HUES48 (cell line): ENCODE data around the gene CLDN7.

Experiments
- H3K27ac ChIP-seq: one replicate; pipeline ENCODE4 v1.7.0; 2013; ENCODE audit warnings: low read depth, low read length, inconsistent platforms
- H3K27me3 ChIP-seq: 2 replicates; pipeline ENCODE4 v1.6.1; 2013; ENCODE audit warnings: mild to moderate bottlenecking, low read length; ENCODE audit not compliant: control insufficient read depth, insufficient read depth
- H3K36me3 ChIP-seq: 2 replicates; pipeline ENCODE4 v1.6.1; 2013; ENCODE audit warnings: low read length; ENCODE audit not compliant: control insufficient read depth, insufficient read depth
- H3K4me1 ChIP-seq: 2 replicates; pipeline ENCODE4 v1.6.1; 2013; ENCODE audit warnings: mild to moderate bottlenecking, low read length; ENCODE audit not compliant: control insufficient read depth, insufficient read depth
- H3K4me3 ChIP-seq: 2 replicates; pipeline ENCODE4 v1.5.1; 2013; ENCODE audit warnings: mild to moderate bottlenecking, low read depth, low read length
- H3K9ac ChIP-seq: 2 replicates; pipeline ENCODE4 v1.6.1; 2013; ENCODE audit warnings: mild to moderate bottlenecking, low read depth, low read length, moderate library complexity
- H3K9me3 ChIP-seq: 2 replicates; pipeline ENCODE4 v1.6.1; 2013; ENCODE audit warnings: low read length; ENCODE audit not compliant: control insufficient read depth, insufficient read depth

CLDN7 gene

GRCh38 chr17:7222972-7223292 is 39.3 kb downstream of the CLDN7 start:
- no peak overlapping the region for H3K27ac ChIP-seq
- H3K9ac ChIP-seq, result no peak overlapping the region
- peaks cover 68% of the 10 kb centered on the region for H3K36me3 ChIP-seq

GRCh38 chr17:7222093-7222971 is 39.9 kb downstream of the CLDN7 start:
- Histone ChIP-seq H3K4me3 (no peak overlapping the region), H3K4me1 (peaks cover 18% of the 10 kb centered on the region), H3K9ac (no peak overlapping the region), H3K27ac (no peak overlapping the region), H3K9me3 (no peaks in the 10 kb centered on the region), H3K27me3 (no peaks in the 10 kb centered on the region), H3K36me3 (peaks cover 62% of the 10 kb centered on the region)

More at GRCh38 chr17:7222972-7223292, 39.3 kb downstream of the CLDN7 start:
- Histone ChIP-seq H3K27me3 (no peaks in the 10 kb centered on the region), H3K9me3 (no peaks in the 10 kb centered on the region), H3K4me3 (no peak overlapping the region), H3K4me1 (peaks cover 14% of the 10 kb centered on the region)

GRCh38 chr17:7221278-7222092 is 40.8 kb downstream of the CLDN7 start:
- H3K4me3 ChIP-seq, result no peak overlapping the region
- H3K9ac ChIP-seq, result no peak overlapping the region
- H3K9me3 ChIP-seq, result no peaks in the 10 kb centered on the region
- H3K4me1 ChIP-seq, result peaks cover 21% of the 10 kb centered on the region
- peaks cover 53% of the 10 kb centered on the region for H3K36me3 ChIP-seq
- H3K27me3 ChIP-seq, result no peaks in the 10 kb centered on the region
- no peak overlapping the region for H3K27ac ChIP-seq

- peaks cover 27% of the 10 kb centered on the region for H3K4me1 ChIP-seq
- peak overlapping the region; percentile 90 for H3K27ac ChIP-seq
- H3K9ac ChIP-seq, result peak overlapping the region; percentile 76
- no peaks in the 10 kb centered on the region for H3K27me3 ChIP-seq
- peaks cover 46% of the 10 kb centered on the region for H3K36me3 ChIP-seq
- H3K9me3 ChIP-seq, result no peaks in the 10 kb centered on the region
- H3K4me3 ChIP-seq, result peak overlapping the region; percentile 91
These were observed 41.5 kb downstream of the CLDN7 start for GRCh38 chr17:7220593-7221277.

GRCh38 chr17:7219812-7220592 is 42.3 kb downstream of the CLDN7 start, which contains the start of the genes ACADVL and DLG4:
Gene ACADVL (plus strand): TSS chr17:7219938. CDS start chr17:7219985, 47 bp downstream.
Gene DLG4 (minus strand): TSS chr17:7219836.
- peak within 1 kb of the TSS; percentile 90 for H3K27ac ChIP-seq
- H3K36me3 ChIP-seq, result peaks cover 38% of the 10 kb centered on the region
- no peaks in the 10 kb centered on the region for H3K27me3 ChIP-seq
- H3K4me3 ChIP-seq, result peak within 1 kb of the TSS; percentile 91
- peak within 1 kb of the TSS; percentile 76 for H3K9ac ChIP-seq
- H3K4me1 ChIP-seq, result peaks cover 32% of the 10 kb centered on the region
- no peaks in the 10 kb centered on the region for H3K9me3 ChIP-seq

GRCh38 chr17:7219229-7219811 is 43.0 kb downstream of the CLDN7 start:
- peak overlapping the region; percentile 76; the same call in 1 of the 2 replicates for H3K9ac ChIP-seq
- peak overlapping the region; percentile 90 for H3K27ac ChIP-seq
- H3K4me1 ChIP-seq, result peaks cover 32% of the 10 kb centered on the region
- H3K27me3 ChIP-seq, result no peaks in the 10 kb centered on the region
- H3K9me3 ChIP-seq, result no peaks in the 10 kb centered on the region
- peaks cover 33% of the 10 kb centered on the region for H3K36me3 ChIP-seq
- H3K4me3 ChIP-seq, result peak overlapping the region; percentile 91

GRCh38 chr17:7218758-7219157 is 43.5 kb downstream of the CLDN7 start:
- H3K9ac ChIP-seq, result no peak overlapping the region
- H3K4me1 ChIP-seq, result peaks cover 32% of the 10 kb centered on the region
- no peak overlapping the region for H3K27ac ChIP-seq
- no peaks in the 10 kb centered on the region for H3K9me3 ChIP-seq
- H3K4me3 ChIP-seq, result no peak overlapping the region
- no peaks in the 10 kb centered on the region for H3K27me3 ChIP-seq
- H3K36me3 ChIP-seq, result peaks cover 27% of the 10 kb centered on the region

- H3K4me3 ChIP-seq, result peak overlapping the region; percentile 57; the same call in 1 of the 2 replicates
- H3K9me3 ChIP-seq, result no peaks in the 10 kb centered on the region
- H3K9ac ChIP-seq, result no peak overlapping the region
- no peaks in the 10 kb centered on the region for H3K27me3 ChIP-seq
- peaks cover 37% of the 10 kb centered on the region for H3K4me1 ChIP-seq
- peak overlapping the region; percentile 39 for H3K27ac ChIP-seq
- peaks cover 21% of the 10 kb centered on the region for H3K36me3 ChIP-seq
These were observed 44.1 kb downstream of the CLDN7 start for GRCh38 chr17:7218166-7218565.

GRCh38 chr17:7217113-7217987 is 44.9 kb downstream of the CLDN7 start:
- Histone ChIP-seq H3K27ac (peak overlapping the region; percentile 50), H3K4me3 (peak overlapping the region; percentile 57), H3K4me1 (peaks cover 37% of the 10 kb centered on the region)

More at GRCh38 chr17:7217113-7217987, 44.9 kb downstream of the CLDN7 start:
- no peaks in the 10 kb centered on the region for H3K27me3 ChIP-seq
- H3K9ac ChIP-seq, result no peak overlapping the region
- H3K9me3 ChIP-seq, result no peaks in the 10 kb centered on the region
- H3K36me3 ChIP-seq, result peaks cover 14% of the 10 kb centered on the region
